Stimulated activated CD4-positive, alpha-beta T cell treated with anti-CD3 and anti-CD28 coated beads, Interleukin-15, amount 100 ng/mL, for 1 hour (primary cell): ENCODE results near the gene MEF2A.
"Not testable (repeated sequence)": the region's sequence is repeated elsewhere in the genome, so short reads cannot be mapped to it uniquely, and the experiment has no call there.

Experiments used
- DNase-seq, 2 donors: peaks; one replicate each; pipeline ENCODE4 v3.0.0-alpha.2; 2020; ENCODE audit warnings: low read depth in 1 of 2, low spot score in 1 of 2

MEF2A gene

DNA sequence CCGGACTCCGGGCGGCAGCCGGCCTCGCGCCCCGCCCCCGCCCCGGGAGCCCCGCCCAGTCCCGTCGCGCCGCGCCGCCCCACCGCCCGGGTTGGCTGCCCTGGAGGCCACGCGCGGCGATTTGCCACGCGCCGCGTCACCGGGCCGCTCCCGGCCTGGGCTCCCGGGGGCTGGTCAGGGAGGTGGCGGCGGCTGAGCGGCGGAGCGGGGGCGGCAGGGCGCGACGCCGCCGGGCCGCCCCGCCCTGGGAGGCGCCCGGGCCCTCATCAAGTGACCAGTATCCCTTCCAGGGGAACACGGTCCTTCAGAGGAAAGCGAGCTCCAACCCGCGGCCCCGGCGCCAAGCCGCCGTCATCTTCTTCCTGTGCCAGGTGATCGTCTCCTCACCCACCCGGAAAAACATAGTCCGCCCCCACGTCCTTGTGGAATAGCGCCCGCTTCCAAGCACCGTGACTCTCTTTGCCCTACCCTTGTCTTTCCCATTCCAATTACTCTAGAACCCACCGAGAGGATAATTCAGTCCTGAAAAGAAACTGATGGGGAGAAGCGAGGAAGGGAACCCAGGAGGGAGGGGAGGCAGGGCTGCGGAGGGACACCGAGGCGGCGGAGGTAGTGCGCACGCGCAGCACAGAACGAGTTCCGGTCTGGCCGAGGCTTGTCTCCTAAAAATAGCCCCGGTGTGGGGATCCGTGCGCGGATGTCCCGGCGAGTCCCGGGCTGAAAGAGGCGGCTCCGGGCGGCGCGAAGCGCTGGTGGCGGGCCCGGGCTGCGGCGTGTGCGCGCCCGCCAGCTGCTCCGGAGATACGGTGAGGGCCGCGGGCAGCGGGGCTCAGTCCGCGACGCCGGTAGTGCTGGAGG lies at the start of gene MEF2A:
Gene MEF2A, plus strand, starts transcription at position 686 of the 858 bp plus-strand sequence. CDS start 67,136 bp downstream, outside the sequence.
- DNase-seq = peak; percentile 86

DNA sequence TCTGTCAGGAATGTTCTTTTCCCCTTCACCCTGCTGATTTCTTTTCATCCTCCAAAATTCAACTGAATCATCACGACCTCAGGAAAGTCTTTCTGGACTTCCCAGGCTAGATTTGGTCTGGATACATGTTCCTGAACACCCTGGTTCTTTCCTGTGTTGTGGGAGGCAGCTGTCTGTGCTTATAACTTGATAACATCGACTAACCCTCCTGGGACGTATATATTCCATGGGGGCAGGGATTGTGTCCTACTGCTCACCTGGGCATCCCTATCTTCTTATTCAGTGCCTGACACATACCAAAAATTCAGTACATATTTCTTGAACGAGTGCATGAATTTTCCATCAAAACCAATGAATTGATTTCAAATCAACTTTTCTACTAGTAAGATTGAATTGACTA lies 47.6 kb upstream of the MEF2A start:
- no peak for DNase-seq

DNA sequence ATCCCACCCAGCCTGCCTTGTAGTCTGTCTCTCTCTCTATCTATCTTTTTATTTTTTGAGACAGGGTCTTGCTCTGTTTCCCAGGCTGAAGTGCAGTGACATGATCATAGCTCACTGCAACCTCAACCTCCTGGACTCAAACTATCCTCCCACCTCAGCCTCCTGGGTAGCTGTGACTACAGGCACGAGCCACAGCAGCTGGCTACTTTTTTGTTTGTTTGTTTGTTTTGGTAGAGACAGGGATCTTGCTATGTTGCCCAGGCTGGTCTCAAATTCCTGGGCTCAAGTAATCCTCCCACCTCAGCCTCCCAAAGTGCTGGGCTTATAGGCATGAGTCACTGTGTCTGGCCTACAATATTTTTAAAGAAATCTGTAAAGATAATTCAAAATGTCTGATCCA lies 46.4 kb upstream of the MEF2A start:
- DNase-seq = not testable (repeated sequence)

DNA sequence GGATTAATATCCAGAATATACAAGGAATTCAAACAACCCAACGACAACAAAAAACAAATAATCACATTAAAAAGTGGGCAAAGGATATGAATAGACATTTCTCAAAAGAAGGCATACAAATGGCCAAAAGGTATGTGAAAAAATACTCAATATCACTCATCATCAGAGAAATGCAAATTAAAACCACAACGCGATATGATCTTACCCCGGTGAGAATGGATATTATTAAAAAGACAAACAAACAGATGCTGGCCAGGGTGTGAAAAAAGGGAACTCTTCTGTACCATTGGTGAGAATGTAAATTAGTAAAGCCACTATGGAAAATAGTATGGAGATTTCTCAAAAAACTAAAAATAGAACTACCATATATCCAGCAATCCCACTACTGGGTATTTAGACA lies 43.5 kb upstream of the MEF2A start:
- DNase-seq = no peak

DNA sequence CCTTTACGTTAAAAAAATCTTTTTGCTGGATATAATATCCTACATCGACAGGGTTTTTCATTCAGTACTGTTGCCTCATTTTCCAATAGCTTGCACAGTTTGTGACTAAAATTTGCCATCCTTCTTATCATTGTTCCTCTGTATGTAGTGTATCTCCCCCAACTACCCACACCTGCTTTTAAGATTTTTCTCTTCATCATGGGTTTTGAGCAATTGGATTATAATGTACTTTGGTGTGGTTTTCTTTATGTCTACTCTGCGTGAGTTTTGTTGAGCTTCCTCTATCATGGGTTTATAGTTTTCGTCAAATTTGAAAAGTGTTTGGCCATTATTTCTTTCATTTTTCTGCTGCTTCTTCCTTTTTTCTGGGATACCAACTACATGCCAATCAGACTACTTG lies 39.6 kb upstream of the MEF2A start:
- DNase-seq = no peak

DNA sequence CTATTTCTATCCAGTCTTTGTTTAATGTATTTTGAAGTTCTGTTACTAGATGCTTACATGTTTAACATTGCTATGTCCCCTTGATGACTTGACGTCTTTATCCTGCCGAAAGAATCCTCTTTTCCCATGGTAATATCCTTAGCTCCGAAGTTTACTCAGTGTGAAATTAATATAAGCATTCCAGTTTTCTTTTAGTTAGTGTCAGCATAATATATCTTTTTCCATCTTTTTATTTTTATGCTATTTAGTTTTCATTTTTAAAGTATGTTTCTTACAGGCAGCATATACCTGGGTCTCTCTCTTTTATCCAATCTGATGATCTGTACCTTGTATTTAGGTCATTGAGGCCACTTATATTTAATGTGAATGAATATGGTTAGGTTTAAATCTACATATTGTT lies 39.1 kb upstream of the MEF2A start:
- DNase-seq = no peak

DNA sequence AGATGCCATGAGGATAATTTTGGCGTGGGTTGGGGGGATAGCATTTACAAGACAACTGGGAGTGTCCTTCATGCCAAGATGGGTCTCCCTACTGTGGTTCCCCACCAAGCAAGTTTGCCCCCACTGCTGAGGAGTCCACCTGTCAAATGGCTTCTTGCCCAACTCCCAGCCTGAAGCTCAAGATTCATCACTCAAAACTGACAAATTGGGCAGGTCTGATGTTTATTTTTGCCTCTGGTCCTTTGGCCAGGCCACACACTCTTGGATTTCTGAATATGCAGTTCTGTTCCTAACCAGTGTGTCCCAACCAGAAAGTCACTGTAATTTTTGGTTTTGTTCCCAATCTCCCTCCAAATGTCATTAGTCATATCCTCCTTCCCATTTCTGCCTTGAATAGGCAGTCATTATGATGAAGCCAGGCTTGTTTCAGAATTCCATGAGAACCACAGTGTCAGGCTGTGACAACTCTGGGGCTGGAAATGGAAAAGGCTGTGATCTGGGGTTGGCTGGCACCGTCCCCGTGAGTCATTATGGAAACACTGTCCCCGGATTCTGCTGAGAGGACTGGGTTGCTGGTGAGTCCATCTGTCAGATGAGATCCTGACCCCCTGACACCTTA lies 29.3 kb upstream of the MEF2A start:
- no peak for DNase-seq

DNA sequence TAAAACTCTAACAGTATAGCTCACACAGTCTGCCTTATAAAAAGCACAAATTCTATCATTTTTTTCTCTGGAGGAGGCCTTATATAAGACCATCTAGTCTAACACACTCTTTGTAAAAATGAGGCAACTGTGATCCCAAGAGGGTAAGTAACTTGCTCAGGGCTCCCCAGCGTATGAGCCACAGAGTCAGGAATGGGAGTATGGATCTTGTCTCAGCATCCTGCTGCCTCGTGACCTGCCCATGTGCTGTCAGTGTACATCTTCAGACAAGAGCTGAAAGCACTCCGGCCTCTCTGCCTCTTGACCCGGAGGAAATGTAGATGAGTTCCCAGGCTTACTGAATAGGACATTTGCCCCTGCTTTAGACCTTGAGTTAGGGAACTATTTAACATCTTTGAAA lies 28.4 kb upstream of the MEF2A start:
- DNase-seq = no peak

DNA sequence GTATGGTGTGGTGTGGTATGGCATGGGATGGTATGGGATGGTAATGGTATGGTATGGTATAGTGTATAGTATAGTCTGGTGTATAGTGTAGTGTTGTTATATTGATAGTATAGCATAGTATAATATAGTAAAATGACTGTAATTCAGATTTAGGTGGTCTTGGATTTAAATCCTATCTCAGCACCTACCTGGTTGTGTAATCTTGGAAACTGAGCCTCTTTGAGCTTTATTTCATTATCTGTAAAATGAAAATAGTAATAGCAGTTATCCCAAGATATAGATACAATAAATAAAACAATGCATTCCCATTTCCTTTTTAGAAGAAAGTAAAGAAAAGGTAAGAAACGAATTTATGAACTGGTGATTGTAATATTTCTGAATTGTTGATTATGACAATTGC lies 27.5 kb upstream of the MEF2A start:
- DNase-seq = no peak

DNA sequence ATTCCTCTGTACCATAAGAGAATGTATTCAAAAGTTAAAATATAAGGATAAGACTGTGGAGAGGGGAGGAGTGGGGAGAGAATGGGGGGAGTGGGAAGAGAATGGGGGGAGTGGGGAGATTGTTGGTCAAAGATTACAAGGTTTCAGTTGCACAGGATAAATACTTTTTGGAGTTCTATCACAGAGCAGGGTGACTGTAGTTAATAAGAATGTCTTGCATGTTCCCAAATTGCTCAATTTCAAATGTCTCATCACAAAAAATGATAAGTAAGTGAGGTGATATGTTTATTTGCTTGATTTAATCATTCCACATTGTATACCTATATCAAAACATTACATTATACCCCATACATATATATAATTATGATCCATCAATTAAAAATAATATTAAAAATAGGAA lies 23.0 kb upstream of the MEF2A start:
- DNase-seq = no peak

DNA sequence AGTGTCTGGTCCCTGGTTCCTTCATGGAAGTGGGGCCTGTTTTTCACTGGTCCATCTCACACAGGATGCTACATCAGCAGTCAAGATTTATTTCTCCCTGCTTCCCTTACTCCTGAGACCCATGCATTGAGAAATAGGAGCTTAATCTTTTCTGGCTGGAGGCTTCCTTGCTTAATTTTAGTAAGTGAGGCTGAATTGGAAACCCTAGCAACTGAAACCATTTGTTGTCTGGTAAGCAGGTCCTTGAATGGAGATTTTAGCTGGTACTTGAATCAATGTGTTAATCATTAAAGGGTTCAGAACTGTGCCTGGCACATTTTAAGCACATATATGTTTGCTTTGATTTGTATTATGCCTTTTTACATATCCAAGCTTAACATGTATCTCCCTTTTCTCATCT lies 20.2 kb upstream of the MEF2A start:
- no peak for DNase-seq

DNA sequence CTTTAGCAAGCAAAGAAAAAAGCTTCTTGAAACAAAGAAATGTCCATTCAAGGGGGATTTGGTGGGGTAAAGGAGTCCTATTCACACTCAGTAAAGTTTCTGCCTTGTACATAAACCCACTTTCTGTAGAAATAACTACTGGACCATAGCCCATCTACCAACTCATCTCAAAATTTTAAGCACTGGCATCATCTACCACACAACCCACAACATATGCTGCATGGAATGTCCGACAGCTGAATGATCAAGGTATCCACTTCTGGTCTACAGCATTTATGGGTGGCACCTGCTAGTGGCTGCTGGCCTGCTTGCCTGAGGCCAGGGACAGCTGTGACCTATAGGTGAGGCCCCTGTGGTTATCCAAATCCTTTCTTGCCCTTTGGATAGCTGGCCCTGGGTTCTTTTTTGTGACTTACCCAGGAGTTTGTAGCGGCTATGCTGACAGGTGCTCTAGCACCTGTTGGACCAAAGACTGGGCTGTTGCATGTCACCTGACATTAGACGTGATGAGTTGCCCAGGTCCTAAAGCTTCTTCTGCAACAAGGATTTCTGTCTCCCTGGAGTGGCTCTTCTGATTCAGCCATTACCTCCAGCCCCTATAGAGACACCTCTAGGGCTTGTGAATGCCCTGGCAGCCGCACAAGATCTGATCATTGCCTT lies 19.2 kb upstream of the MEF2A start:
- no peak for DNase-seq

DNA sequence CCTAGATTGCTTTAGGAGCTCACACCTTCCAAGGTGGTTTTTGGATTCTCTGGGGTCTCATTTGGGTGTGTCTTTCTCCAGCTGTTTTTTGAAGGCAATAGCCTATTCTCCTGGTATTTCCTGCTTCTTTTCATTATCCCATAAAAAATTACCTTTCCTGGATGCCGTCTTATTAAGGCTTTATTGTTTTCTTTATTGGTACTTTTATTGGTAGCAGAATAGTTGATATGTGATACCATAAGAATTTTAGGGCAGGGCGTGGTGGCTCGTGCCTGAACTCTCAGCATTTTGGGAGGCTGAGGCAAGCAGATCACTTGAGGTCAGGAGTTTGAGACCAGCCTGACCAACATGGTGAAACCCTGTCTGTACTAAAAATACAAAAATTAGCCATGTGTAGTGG lies 18.3 kb upstream of the MEF2A start:
- no peak for DNase-seq

DNA sequence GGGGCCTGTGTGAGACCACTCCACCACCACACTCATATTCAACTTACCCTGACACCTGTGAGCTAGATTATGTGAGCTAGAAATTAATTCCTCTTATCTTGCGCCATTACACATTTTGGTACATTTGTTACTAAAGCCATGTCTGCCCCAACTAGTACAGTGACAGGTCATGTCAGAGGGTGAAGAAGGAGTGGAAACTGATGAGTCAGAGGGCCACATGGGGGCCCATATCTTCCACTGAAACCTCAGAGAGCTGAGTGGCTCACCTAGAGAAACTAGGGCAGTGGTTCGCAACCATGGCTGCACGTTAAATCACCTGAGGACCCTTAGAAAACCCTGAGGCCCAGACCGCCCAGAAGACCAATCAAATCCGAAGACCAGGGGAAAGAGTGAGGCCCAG lies 15.7 kb upstream of the MEF2A start:
- DNase-seq = no peak

DNA sequence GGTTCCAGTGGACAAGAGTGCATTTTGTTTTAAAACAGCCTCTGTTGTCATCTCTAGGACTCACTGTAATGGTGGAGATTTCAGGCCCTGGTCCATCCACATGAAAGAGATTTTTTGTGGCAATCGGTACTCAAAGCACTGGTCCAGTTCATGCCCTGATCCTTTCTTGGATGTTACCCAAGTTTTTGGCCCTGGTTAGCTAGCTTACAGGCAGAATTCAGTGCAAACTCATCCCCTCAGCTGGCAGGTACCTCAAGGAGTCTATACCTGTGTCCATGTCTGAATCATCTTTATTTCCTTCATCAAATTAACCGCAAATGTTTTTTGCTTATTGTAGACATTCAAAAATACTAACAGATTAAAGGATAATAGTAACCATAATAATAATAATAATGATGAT lies 13.7 kb upstream of the MEF2A start:
- DNase-seq = no peak

DNA sequence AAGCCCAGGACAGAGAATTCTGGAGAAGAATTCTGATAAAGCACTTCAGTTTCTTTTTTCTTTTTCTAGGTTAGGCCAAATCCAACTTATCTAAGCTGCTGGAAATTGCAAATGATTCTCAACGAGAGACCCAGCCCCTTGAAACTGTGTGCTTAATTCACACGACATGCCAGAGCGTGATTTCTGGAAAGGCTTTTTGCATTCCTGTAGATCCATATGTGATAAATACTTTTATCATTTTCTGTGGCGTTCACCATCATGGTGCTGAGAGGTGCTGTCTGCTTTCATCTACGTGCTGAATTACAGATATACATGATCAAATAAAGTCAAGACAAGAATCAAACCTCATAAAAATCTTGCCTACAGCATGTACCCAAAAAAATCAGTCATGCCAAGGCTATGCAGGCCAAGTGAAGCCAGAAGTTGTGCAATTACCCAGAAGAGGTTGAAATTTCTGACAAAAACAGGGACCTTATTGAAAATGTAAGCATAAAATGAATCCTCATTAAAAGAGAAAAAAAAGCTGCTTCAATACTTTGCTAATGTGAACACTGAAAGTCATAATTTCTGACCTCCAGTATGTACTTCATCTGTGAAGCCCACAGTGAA lies 10.8 kb upstream of the MEF2A start:
- no peak for DNase-seq

DNA sequence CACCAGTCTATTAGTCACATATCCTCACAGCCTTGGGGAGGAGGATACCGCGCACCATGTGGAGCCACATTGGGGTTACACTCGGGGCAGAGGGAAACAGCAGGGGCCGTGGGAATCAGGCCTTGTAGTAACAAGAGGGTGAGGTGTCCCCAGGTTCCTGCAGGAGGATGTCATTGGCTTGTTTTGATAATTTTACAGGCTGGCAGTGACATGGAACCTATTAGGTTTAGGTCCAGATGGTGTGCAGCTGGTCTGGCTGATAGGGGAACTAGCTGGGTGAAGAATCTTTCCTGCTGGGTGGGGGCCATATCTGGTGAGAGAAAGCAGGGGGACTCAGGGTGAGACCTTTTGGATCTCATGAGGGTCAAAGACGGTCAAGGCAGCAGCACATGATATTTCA lies 9.8 kb upstream of the MEF2A start:
- DNase-seq = no peak

DNA sequence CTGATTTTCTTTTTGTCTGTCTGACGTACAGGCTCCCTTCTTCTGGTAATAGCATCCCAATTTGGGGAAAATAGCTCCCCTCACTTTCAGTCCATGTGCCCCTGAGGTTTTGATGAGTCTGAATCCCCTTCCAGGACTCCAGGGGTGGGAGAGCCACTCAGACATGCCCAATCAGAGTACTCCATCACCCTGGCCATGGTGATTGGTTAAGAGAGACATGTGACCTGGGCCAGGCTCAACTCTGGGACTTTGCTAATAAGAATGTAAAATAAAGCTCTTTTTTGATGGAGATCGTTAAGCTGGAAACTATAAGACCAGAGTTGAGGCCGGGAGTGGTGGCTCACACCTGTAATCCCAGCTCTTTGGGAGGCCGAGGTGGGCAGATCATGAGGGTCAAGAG lies 9.2 kb upstream of the MEF2A start:
- no peak for DNase-seq

DNA sequence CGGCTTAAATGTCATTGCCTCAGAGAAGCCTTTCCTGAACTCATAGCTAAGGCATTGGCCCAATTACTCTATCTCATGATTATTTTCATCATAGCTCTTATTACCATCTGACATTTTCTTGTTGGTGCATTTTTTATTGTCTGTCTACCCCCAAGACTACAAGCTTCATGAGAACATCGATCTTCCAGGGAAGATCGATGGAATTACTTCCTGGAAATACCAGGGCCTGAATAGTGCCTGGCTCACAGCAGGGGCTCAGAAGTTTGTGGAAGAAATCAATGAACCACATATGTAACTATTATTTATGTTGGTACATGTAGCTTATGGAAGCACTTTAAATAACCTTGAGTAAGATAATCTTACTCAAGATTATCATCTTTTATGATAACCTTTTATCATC lies 7.7 kb upstream of the MEF2A start:
- no peak for DNase-seq

DNA sequence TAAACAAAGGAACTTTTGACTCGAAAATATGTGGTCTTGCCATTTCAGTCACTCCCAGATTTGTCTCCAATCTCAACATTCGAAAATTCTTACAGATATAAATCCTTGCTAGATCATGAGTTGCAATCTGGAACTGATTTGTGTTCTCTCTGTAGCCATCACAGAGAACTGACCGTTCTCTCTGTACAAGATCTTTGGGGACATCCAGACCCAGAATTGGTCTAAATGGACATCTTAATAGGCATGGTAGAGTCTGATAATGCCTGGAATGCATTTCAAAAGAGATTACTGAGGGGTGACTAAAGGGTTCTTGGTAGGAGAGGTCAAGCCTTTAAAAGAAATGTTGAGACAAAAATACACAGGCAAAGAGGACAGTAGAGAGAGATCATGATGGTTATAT lies 7.2 kb upstream of the MEF2A start:
- DNase-seq = no peak

DNA sequence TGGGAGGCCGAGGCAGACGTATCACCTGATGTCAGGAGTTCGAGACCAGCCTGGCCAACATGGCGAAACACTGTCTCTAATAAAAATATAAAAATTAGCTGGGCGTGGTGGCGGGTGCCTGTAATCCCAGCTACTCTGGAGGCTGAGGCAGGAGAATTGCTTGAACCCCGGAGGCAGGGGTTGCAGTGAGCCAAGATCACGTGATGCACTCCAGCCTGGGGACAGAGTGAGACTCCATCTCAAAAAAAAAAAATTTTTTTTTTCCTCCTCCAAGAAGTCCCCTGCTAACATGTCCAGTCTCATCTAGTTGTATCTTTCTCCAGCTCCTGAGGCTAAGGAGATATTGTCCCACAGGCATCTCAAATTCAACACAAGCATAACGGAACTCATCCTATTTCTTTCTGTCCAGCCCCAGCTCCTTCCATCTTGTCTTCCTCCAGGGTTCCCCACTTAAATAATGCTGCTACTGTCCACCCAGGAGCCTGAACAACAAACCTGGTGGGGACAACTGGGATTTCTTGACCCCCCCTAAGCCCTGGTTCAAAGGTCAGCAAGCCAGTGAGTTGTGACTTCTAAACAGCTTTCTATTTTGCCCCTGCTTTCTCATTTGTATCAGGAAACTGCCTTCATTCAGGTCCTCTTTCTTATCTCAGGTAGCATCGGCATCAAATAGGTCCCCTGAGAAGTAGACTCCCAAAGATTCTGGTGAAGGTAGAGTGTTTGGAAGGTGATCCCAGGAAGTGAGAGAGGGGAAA lies 4.1 kb upstream of the MEF2A start:
- no peak for DNase-seq
